ENCODE results near the gene HRAS.

DNA sequence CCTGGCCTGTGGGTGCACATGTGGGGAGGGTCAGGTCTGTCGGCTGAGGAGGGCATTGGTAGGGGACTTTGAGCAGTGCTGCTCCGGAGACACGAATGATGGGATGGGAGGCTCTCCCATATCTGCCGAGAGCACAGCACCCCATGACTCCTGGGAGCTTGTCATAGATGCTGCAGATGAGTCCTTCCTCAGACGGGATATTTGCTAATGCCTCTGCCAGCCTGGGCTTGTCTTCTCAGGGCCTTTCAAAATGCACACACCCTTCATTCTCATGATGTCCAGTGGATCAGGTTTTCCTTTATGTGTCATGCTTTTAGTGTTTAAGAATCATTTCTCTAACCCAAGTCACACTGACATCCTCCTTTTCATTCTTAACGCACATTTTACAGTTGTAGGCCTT, 20.2 kb downstream of the HRAS start:
- TF ChIP-seq YY1 (IDR thresholded peaks at IDR 0.05; ENCODE audit: insufficient read depth, insufficient read length) (no peak), ZNF274 (IDR thresholded peaks at IDR 0.05; ENCODE audit: low read depth, low read length) (no peak)
